ENCODE measurements around the gene OLFML2A.

The OLFML2A gene

DNA sequence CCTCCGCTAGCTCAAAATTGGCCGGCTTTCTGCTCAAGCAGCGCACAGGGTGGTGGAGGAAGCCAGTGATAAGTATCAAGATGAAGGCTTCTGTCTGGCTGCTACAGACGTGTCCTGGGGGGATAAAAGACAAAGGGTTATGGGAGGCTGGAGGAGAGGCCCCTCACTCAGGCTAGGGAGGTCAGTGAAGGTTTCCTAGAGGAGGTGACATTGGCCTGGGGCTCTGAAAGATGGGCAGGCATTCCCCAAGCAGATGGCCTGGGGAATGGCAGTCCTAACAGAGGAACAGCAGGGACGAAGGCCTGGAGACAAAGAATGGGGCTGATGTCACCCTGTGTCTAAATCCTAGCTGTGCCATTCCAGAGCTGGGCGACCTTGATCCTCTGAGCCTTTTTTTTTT, 32.3 kb downstream of the OLFML2A start:
- DNase-seq (ENCODE audit: low spot score), result no peak
- in situ Hi-C loops (cut with MboI; ENCODE audit: low sequenced_read_pairs, unreplicated experiment), result no loop called here
- TF ChIP-seq, protein P1, sequence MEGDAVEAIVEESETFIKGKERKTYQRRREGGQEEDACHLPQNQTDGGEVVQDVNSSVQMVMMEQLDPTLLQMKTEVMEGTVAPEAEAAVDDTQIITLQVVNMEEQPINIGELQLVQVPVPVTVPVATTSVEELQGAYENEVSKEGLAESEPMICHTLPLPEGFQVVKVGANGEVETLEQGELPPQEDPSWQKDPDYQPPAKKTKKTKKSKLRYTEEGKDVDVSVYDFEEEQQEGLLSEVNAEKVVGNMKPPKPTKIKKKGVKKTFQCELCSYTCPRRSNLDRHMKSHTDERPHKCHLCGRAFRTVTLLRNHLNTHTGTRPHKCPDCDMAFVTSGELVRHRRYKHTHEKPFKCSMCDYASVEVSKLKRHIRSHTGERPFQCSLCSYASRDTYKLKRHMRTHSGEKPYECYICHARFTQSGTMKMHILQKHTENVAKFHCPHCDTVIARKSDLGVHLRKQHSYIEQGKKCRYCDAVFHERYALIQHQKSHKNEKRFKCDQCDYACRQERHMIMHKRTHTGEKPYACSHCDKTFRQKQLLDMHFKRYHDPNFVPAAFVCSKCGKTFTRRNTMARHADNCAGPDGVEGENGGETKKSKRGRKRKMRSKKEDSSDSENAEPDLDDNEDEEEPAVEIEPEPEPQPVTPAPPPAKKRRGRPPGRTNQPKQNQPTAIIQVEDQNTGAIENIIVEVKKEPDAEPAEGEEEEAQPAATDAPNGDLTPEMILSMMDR (IDR thresholded peaks at IDR 0.05; ENCODE audit: borderline replicate concordance, control extremely low read depth, extremely low read depth, insufficient read depth, missing control alignments), result no peak

DNA sequence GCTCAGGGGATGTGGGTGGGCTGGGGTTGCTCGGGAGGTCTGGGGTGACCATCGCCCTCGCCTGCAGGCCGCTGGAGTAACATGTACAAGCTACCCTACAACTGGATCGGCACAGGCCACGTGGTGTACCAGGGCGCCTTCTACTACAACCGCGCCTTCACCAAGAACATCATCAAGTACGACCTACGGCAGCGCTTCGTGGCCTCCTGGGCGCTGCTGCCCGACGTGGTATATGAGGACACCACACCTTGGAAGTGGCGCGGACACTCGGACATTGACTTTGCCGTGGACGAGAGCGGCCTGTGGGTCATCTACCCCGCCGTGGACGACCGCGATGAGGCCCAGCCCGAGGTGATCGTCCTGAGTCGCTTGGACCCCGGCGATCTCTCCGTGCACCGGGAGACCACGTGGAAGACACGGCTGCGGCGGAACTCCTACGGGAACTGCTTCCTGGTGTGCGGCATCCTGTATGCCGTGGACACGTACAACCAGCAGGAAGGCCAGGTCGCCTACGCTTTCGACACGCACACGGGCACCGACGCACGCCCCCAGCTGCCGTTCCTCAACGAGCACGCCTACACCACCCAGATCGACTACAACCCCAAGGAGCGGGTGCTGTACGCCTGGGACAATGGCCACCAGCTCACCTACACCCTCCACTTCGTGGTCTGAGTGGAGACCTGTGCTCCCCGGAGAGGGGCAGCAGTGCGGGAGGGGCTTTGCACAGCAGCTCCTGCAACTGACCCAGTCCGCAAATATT, 33.0 kb downstream of the OLFML2A start:
- DNase-seq (ENCODE audit: low spot score), result no peak
- in situ Hi-C loops (cut with MboI; ENCODE audit: low sequenced_read_pairs, unreplicated experiment), result no loop called here
- TF ChIP-seq, protein P1 (IDR thresholded peaks at IDR 0.05; ENCODE audit: borderline replicate concordance, control extremely low read depth, extremely low read depth, insufficient read depth, missing control alignments), result no peak

DNA sequence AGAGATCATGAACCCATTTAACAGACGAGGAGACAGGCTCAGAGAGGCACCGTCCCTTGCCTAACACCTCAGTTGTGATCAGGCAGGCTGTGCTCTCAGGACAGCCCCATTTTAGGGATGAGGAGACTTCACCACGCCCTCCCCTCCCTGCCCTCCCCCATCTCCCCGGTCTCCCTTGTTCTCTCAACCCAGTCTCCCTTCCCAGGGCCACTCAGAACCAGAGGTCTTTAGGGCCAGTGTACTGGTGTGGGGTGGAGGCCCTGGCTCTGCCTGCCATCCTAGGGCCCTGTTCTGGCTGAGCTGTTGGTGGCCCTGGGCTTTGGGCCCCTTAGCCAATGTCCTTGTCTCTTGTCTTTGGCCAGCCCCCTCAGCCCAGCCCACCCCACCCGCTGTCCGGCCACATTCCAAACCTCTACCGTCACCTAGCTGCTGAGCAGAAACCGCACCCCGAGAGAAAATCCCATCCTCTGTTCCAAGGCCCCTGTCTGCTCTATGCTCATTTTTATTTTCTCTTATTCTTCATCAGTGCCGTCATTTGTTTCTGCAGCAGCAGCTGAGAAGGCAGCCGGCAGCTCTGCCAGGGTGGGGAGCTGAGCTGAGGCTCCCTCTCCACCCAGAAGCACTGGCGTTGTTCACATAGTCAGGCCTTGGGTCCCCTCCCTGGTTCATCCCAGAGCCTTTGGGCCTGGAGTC, 33.9 kb downstream of the OLFML2A start:
- TF ChIP-seq, protein P1 (IDR thresholded peaks at IDR 0.05; ENCODE audit: borderline replicate concordance, control extremely low read depth, extremely low read depth, insufficient read depth, missing control alignments), result no peak
- no peak for DNase-seq (ENCODE audit: low spot score)
- in situ Hi-C loops (cut with MboI; ENCODE audit: low sequenced_read_pairs, unreplicated experiment), result no loop called here

DNA sequence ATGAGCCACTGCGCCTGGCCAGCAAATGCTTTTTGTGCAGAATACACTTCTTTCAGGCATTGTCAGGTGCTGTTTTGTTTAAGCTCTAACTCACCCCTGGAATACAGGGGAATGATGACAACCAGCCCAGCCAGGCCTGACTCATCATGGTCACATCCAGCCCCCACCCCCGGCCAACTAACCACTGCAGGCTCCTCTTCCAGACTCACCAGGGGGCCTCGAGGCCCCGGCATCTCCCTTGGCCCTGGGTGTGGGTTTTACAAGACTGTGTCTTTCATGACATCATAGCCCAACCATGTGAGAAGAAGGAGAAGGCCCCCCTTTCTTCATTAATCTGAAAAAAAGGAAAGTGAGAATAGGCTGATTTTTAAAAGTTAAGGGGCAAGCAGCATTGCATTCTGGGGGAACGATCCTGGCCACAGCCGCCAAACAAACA, 35.5 kb downstream of the OLFML2A start:
- TF ChIP-seq, protein P1 (IDR thresholded peaks at IDR 0.05; ENCODE audit: borderline replicate concordance, control extremely low read depth, extremely low read depth, insufficient read depth, missing control alignments), result no peak

DNA sequence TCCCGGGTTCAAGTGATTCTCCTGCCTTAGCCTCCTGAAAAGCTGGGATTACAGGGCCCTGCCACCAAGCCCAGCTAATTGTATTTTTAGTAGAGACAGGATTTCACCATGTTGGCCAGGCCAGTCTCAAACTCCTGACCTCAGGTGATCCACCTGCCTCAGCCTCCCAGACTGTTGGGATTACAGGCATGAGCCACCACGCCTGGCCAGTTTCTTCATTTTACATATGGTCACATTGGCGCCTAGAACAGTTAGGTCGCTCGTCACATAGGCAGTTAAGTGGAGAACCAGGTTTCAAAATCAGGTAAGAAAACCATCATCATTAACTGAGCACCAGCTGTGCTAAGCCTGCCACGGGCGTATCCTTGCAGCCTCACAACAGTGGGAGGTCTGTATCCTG, 36.1 kb downstream of the OLFML2A start:
- DNase-seq (ENCODE audit: low spot score), result no peak
- in situ Hi-C loops (cut with MboI; ENCODE audit: low sequenced_read_pairs, unreplicated experiment), result no loop called here
- TF ChIP-seq, protein P1 (IDR thresholded peaks at IDR 0.05; ENCODE audit: borderline replicate concordance, control extremely low read depth, extremely low read depth, insufficient read depth, missing control alignments), result no peak

More for the DNA sequence above, 35.5 kb downstream of the OLFML2A start:
- no peak for DNase-seq (ENCODE audit: low spot score)
- in situ Hi-C loops (cut with MboI; ENCODE audit: low sequenced_read_pairs, unreplicated experiment), result no loop called here

DNA sequence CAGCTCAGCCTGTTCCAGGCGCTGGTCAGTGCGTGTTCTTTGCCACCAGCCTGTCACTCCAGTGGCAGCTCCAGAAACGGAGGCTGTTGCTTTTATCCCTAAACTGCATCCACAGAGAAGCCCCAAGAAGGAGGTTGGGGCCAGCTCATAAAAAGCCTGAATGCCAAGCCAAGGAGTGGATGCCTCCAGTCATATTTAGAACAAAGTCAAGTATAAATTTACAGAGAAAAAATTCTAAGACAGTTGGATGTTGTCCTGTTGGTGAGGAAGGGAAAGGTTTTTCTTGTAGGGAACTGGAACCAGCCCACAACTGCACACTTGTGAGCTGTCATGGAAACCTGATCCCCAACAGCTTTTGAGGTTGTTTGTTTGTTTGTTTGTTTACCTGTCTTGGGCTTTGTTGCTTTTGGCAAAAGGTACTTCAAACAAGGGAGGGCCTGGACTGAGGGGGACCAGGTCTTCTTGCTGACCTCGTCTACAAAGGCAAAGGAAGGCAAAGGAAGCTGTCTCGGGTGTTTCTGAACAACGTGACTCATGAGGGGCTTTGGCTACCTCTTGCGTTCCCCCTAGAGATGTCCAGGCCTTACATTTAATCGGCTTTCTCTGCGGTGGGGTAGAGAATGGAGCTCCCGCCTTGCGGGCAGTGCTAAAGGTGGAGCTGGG, 36.7 kb downstream of the OLFML2A start:
- DNase-seq (ENCODE audit: low spot score), result no peak
- TF ChIP-seq, protein P1 (IDR thresholded peaks at IDR 0.05; ENCODE audit: borderline replicate concordance, control extremely low read depth, extremely low read depth, insufficient read depth, missing control alignments), result no peak
- in situ Hi-C loops (cut with MboI; ENCODE audit: low sequenced_read_pairs, unreplicated experiment), result no loop called here

All from GM13976 (cell line).